CD4-positive, alpha-beta T cell treated with Interferon gamma for 1 hour (primary cell): Measurements from ENCODE around the gene ZBTB37.
"Not testable (repeated sequence)": the region's sequence is repeated elsewhere in the genome, so short reads cannot be mapped to it uniquely, and the experiment has no call there.

Experiments
- DNase-seq: peaks from one replicate; pipeline ENCODE4 v3.0.0-alpha.2; 2020

ZBTB37 gene, protein sequence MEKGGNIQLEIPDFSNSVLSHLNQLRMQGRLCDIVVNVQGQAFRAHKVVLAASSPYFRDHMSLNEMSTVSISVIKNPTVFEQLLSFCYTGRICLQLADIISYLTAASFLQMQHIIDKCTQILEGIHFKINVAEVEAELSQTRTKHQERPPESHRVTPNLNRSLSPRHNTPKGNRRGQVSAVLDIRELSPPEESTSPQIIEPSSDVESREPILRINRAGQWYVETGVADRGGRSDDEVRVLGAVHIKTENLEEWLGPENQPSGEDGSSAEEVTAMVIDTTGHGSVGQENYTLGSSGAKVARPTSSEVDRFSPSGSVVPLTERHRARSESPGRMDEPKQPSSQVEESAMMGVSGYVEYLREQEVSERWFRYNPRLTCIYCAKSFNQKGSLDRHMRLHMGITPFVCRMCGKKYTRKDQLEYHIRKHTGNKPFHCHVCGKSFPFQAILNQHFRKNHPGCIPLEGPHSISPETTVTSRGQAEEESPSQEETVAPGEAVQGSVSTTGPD

DNA sequence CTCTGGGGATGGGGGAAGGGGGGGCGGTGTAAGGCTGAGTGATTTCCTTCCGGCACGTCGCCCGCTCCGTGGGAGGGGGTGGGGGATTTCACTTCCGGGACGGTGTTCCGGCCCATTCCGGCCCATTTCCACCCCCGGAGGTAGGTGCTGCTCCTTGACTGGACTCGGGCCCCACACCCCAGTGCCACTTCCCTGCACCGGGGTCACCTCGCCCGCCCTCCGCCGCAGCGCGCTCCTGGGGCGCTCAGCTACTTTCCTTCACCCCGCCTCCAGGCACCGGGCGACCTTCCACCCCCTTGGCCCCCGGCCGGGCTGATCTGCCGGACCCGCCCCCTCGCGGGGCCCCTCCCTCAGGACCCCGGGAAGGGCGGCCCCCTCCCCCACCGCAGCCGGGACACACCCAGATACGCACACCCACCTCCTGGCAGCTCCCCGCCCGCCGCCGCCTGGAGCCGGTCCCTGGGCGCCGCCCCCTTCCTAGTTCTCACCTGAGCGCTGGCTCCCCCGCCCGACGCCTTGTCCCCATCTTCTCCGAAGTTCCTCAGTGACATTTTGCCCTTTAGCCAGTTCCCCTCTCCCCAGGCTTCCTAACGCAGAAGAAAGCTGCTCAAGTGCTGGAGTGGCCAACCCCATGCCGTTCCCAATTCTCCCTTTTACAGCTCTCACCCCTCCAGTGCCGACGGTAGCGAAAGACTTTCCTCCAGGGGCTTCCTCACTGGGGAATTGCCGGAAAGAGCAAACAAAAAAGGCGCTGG is at the start of gene ZBTB37:
Gene ZBTB37, plus strand, starts transcription at position 115 of the 755 bp plus-strand sequence. CDS start 1,846 bp downstream, outside the sequence.
- peak; percentile 90 for DNase-seq

DNA sequence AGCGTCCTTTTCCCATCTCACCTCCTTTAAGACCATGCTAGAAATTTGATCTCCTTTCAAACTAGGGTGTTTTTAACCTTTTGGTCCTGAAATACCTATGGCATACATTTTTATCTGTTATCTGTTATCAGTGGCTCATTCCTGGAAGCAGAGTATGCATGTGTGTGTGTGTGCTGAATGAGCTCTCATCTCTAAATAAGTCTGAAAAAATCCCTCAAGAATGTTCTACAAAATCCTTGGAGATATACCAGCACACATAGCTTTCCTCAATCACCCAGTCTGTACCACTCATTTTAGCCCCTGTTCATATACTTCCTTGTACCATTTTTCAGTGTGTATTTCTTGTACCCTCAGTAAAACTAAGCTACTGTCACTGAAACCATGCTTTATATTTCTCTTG is 49.7 kb upstream of the ZBTB37 start:
- no peak for DNase-seq

DNA sequence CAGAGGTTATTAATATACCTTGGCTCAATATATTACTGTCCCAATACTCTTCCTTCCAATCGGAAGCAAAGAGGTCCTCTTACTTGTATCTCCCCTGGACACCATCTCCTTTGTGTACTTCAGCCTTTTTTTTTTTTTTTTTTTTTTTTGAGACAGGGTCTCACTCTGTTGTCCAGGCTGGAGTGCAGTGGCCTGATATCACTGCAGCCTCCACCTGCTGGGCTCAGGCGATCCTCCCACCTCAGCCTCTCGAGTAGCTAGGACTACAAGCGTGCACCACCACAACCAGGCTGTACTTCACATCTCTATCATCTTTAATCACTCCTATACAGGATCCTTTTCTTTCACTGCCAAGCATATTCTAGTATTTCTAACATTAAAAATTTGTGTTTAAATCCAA is 46.5 kb upstream of the ZBTB37 start:
- DNase-seq = no peak

DNA sequence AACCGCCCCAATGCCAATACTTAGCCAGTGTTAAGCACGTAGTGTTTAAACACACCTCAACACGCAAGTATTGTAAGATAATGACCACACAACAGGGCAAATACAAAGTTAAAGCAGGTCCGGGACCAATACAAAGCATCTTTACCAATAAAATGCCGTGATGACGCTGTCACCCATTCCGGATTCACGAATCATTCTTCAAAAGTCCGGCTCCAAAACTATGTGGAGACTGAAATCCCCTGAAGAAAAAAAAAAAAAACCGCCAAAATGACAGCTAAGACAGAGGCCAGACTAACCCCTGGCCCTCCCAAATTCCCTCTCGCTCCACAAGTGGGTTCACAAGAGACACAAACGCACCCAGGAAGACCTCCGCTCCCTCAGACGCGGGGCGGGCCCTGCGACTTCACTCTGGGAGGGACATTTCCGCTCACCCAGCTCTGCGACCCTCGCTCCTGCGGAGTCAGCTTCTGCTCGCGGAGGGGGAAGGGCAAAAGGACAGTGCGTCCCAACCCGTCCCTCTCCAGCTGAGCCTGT is 44.3 kb upstream of the ZBTB37 start:
- no peak for DNase-seq

DNA sequence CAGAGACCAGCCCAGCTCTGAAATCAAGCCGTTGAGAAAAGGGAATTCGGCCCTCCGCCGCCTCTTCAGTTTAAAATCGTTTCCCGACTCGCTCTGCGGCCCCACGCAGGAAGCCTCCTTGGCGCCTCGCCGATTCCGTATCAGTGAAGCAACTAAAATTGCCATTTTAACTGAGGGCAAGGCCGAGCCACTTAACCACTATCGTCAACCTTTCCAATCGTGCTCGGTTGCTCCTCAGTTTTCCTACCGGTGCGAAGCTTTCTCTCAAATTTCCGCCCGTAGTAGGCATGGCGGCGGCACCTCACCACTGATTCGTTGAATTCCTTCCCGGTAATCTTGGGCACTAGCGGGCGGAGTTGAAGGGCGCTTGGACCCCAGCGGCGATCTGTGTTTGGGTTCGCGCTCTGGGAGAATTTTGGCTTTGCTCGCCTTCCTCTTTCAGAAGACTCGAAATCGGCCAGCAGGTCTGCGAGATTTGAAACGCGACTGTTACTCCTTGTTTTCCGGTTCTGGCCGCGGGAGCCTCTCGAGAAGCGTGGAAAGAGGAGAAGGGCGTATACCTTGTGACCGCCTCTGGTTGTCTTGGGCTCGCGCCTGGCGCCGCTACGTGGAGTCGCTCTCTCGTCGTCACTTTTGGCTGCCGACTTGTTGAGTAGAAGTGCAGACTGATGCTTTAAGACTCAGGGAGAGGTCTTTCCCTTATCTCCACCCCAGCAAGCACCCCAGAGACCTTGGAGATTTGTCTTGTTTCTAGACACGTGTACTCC is 43.7 kb upstream of the ZBTB37 start, which contains the start of the genes CENPL and DARS2:
Gene CENPL, minus strand, starts transcription at position 569 of the 767 bp plus-strand sequence. CDS start 13,584 bp downstream, outside the sequence.
Gene DARS2, plus strand, starts transcription at position 359 of the 767 bp plus-strand sequence. CDS start 557 bp downstream, outside the sequence.
- peak; percentile 89 for DNase-seq

DNA sequence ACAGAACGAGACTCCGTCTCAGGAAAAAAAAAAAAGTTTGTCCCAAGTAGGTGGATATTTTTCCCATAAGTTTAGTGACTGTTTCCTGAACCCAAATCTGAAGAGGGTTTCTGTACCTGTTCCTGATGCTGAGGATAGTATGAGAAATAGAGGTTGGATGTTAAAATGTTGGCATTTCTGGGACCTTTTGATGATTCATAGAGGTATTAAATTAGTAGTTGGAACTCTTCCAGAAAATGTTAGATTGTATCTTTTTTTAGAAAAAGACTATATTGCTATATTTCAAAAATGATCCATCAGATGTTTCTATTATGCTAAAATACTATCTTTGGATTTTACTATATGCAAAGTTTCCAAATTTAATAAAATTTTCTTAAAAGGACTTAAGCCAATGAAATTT is 40.6 kb upstream of the ZBTB37 start:
- DNase-seq = no peak

DNA sequence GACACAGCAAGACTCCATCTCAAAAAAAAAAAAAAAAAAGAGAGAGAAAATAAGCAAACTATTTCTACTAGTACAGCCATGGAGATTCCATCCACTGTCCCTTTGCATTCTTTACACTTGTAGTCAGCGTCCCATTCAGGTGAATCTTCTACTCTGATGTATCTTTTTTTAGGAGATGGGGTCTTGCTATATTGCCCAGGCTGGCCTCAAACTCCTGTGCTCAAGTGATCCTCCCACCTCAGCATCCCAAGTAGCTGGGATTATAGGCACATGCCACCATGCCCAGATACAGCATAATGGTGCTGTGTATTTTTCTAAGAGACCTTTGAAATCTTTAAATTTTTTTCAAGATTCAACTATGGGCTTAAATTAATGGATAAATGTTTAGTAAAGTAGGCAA is 35.4 kb upstream of the ZBTB37 start:
- DNase-seq = no peak

DNA sequence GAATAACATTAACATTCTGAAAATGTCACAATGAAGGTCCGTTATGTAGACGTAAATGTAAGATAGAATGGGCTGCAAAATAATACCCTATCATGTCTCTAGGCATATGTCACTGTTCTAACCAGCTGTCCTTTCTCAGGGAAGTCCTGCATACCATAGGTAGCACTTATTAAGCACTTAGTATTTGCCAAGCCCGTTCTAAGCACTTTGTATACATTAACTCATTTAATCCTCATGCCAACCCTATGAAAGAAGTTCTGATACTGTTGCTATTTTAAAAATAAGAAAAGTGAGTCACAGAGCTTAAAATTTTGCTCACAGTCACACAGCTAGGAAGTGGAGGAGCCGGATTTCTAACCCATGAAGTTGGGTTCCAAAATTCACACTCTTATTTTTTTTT is 16.1 kb upstream of the ZBTB37 start:
- DNase-seq = no peak

DNA sequence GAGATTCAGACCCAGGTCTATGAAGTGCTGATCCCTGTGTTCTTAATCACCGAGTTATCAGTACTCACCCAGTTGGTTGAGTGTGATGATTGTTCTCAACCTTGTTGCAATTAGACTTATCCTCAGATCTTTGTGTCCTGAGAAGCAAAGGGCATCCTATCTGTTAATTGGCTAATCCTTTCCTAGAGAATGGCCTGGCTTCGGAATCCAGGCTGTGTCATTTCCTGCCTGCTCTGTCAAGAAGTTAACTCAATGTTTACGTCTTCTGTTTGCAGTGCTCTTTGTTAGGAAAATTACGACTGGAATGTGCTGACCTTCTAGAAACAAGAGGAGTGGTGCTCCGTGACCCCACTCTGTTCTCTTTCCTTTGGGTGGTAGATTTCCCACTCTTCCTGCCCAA is 15.1 kb upstream of the ZBTB37 start:
- no peak for DNase-seq

DNA sequence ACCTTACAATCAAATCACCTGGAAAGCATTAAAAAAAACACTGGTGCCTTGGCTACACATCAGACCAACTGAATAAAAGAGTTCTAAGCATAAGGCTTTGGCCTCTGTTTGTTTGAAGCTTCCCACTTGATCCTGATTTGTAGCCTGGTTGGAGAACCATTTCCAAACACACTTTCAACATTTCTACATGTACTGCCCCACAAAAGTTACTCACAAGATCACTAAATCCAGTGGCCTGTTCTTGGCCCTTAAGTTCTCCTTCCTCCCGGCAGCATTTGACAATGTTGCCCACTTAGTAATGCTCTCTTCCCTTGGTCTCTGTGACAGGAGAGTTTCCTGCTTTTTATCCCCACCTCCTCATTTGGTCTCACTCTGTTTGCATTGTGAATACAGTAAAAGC is 12.2 kb upstream of the ZBTB37 start:
- no peak for DNase-seq

DNA sequence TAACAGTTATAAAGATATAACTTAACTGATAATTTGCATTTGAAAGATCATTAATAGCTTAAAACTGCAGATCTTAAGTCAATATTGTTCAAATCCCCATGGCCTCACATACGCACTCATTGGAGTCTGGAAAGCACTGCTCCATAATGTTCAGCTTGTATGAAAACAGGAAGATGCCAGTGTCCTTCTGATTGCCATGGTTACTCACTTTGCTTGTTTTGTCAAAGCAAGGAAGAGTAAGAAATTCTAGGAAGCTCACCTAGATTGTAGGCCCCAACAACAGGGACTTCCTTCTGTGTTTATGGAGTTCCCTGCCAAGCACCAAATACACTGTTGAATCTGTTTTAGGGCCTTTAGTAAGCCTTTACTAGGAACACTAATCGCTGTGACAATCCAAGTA is 11.3 kb upstream of the ZBTB37 start:
- no peak for DNase-seq

DNA sequence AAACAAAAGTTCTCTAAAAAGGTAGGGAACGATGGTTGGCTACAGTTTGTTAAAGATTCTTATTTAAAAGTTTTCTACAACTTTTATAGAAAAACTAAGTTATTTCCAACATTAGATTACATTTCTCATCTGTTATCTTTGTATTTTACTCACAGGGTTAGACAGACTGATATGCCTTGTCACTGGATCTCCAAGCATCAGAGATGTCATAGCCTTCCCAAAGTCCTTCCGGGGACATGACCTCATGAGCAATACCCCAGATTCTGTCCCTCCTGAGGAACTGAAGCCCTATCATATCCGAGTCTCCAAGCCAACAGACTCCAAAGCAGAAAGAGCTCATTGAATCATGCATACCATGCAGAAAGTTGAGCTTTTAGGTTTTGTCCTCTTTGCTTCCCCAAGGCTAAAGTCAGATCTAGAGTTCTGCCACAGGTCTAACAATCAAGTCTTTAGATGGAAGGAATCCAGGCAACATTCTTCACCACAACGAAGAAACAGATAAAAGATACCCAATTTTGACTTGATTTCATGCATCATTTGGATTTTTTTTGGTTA is 10.7 kb upstream of the ZBTB37 start:
- no peak for DNase-seq

DNA sequence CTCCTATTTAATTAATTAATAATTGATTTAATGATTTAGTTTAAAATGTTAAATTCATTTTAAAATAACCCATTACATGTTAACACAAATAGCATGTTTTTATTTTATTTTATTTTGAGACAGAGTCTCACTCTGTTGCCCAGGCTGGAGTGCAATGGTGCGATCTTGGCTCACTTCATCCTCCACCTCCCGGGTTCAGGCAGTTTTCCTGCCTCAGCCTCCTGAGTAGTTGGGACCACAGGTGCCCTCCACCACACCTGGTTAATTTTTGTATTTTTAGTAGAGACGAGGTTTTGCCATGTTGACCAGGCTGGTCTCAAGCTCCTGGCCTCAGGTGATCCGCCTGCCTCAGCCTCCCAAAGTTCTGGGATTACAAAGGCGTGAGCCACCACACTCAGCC is 8.6 kb upstream of the ZBTB37 start:
- not testable (repeated sequence) for DNase-seq

DNA sequence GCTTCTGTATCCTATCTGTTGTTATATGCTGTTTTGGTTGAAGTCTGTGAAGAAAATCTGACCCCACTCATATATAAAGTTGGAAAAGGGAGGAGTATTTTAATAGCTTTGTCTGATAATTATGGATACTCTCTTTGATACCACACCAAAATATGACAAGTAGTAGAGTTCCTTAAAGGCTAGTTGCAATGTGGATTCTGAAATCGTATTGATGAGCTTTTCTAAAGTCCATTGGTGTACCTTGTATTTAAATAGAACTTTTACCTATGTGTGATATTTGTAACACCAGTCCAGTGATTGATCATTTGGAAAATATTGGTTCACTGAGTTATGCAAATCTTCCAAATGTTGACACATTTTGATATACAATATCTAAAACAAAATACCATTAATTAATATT is 8.1 kb upstream of the ZBTB37 start:
- no peak for DNase-seq

DNA sequence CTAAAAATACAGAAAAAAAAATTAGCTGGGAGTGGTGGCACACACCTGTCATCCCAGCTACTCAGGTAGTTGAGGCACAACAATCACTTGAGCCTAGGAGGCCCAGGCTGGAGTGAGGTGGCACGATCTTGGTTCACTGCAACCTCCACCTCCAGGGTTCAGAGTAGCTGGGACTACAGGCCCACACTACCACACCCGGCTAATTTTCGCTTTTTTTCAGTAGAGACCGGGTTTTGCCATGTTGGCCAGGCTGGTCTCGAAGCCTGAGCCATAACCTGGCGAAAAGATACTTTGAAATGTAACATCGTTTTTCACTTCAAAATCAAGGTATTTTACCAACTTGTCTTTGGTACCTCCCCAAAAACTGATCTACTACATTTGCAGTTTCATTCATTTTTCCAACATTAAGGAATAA is 6.4 kb upstream of the ZBTB37 start:
- no peak for DNase-seq

DNA sequence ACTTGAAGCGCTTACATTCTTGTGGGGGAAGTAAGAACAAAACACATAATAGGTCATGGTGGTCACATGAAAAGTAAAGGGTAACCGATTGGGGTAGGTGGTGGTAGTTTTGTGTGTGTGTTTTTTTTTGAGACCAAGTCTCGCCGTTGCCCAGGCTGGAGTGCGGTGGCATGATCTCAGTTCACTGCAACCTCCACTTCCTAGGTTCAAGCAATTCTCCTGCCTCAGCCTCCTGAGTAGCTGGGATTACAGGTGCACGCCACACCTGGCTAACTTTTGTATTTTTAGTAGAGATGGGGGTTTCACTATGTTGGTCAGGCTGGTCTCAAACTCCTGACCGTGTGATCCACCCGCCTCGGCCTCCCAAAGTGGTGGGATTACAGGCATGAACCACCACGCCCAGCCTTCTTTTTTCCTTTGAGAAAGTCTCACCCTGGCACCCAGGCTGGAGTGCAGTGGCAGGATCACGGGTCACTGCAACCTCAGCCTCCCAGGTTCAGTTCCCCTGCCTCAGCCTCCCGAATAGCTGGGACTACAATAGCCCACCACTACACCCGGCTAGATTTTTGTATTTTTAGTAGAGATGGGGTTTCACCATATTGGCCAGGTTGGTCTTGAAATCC is 5.9 kb upstream of the ZBTB37 start:
- not testable (repeated sequence) for DNase-seq

DNA sequence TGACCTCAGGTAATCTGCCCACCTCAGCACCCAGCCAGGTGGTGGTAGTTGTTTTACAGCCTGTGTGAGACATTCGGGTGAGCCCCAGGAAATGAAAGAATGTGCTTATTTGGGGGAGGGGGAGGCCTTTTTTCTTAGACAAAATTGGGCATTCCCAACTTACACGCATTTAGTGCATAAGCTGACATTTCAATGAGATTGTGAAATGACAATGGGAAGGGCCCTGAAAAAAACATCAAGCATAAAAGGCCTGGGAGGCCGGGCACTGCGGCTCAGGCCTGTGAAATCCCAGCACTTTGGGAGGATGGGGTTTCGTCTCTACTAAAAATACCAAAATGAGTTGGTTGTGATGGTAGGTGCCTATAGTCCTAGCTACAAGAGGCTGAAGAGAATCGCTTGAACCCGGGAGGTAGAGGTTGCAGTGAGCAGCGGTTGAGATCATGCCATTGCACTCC is 5.4 kb upstream of the ZBTB37 start:
- DNase-seq = no peak

DNA sequence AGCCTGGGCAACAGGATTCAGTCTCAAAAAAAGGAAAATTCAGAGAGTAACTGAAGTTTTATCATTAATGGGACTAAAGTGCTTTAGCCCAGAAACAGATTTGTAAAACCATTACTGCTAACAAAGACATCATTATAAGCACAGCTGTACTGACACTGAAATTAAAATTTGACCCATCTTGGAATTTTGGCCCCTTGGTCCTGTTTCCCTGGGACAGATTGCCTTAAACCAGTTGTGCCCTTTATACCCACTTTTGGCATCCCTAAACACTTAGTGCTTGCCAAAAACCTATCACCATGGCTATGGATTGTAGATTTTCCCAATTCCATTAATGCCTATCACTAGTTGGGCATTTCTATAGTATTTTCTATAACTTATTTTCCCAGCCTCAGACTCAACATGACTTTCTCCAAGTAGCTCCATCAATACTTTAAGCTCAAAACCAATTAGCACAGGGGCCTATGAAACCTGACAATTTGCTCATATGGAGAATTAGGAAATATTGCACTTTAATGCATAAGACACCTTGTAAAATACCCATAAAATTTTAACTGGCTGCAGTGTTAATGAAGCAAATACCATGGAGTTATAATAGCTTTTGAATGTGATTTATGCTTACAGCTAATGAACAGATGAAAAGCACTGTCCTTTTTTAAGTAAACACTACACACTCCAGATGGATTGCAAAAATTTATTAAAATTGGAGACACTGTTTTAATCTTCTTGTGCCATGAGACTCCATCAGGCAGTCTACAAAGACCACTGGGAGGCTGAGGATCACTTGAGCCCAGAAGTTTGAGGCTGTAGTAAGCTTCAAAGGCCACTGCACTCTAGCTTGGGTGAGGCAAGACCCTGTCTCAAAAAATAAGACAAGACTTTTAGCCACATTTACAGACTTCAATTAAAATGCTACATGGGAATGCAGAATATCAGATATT is 4.7 kb upstream of the ZBTB37 start:
- DNase-seq = no peak

DNA sequence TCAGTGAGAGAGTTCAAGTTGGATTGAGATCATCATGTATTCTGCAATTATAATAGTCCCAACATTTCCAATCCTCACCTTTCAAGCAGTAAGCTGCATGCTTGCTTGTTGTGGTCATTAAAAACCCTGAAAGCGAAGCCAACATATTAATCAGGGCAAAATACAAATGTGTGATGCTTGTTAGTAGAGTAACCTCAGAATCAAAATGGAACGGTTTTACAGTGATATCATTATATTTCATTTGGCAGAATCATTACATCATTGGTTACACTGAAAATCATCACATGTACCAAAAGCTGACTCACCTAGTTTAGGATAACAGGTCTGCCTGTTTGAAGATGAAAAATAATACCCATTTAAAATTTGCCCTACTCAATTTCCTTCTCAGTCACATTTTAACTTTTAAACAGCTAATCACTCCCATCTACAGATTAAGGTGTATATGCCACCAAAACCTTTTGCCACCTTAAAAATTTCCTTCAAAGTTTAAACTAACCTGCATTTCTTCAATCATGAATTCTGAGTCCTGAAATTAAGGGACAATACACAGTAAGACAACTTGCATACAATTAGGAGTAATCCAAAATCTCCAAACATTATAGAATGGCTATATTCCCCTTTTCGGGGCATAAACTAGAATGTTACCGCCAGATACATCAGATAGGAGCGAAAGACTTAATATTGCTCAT is 3.9 kb upstream of the ZBTB37 start:
- DNase-seq = no peak
